GM13977 (cell line): ENCODE data around the gene EDN2.

Source experiments
- DNase-seq: peaks from one replicate; pipeline ENCODE4 v3.0.0; 2012; ENCODE audit warnings: low spot score
- CTCF ChIP-seq: IDR thresholded peaks from 2 replicates; pipeline ENCODE4 v1.5.1; 2012; ENCODE audit warnings: mild to moderate bottlenecking, control low read depth; ENCODE audit not compliant: insufficient read depth; ENCODE audit errors: extremely low read depth, missing control alignments
- in situ Hi-C: fragments of 300-500 bp; cut with MboI; formaldehyde crosslinking; loops from one replicate; pipeline ENCODE4 v1.12.0; 2022; ENCODE audit warnings: low sequenced_read_pairs, low pct_unique_long_range_greater_than_20kb, mixed read lengths, inconsistent platforms; ENCODE audit not compliant: unreplicated experiment

EDN2 gene

GRCh38 chr1:41449326-41449921 lies 35.1 kb downstream of the EDN2 start:
- in situ Hi-C loops: no loop called here
- no peak for DNase-seq
- no peak for TF ChIP-seq CTCF

GRCh38 chr1:41448821-41449220 lies 35.7 kb downstream of the EDN2 start:
- no peak for DNase-seq
- no peak for TF ChIP-seq CTCF
- in situ Hi-C loops: no loop called here

GRCh38 chr1:41447995-41448770 lies 36.3 kb downstream of the EDN2 start:
- no peak for DNase-seq
- in situ Hi-C loops: no loop called here
- TF ChIP-seq CTCF: no peak

- no peak for DNase-seq
- in situ Hi-C loops: no loop called here
- no peak for TF ChIP-seq CTCF
Observed at GRCh38 chr1:41446851-41447610, 37.5 kb downstream of the EDN2 start.

- TF ChIP-seq CTCF: no peak
- in situ Hi-C loops: no loop called here
- no peak for DNase-seq
Observed at GRCh38 chr1:41444785-41445184, 39.7 kb downstream of the EDN2 start.

- DNase-seq: no peak
Observed at GRCh38 chr1:41444246-41444645, 40.2 kb downstream of the EDN2 start.

More at GRCh38 chr1:41444246-41444645, 40.2 kb downstream of the EDN2 start:
- no peak for TF ChIP-seq CTCF
- in situ Hi-C loops: no loop called here
